Activated T-cell treated with anti-CD3 and anti-CD28 coated beads, Interleukin-2, amount 50 U/mL, for 48 hours (primary cell): Measurements from ENCODE around the gene E2F2.
"Not testable (repeated sequence)": the region's sequence is repeated elsewhere in the genome, so short reads cannot be mapped to it uniquely, and the experiment has no call there.

Experiments
- DNase-seq, 2 experiments: peaks; one replicate each; pipeline ENCODE4 v3.0.0-alpha.2; 2020

The E2F2 gene

DNA sequence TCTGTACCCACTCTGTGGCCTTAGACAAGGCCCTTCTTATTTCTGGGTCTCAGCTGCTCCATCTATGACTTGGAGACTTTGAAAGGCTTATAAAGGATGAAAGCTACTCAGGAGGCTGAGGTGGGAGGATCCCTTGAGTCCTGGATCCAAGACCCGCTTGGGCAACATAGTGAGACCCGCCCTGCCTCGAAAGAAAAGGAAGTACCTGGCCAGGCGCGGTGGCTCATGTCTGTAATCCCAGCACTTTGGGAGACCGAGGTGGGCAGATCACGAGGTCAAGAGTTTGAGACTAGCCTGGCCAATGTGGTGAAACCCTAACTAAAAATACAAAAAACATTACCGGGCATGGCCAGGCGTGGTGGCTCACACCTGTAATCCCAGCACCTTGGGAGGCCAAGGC is 14.8 kb upstream of the E2F2 start:
- no peak for DNase-seq

DNA sequence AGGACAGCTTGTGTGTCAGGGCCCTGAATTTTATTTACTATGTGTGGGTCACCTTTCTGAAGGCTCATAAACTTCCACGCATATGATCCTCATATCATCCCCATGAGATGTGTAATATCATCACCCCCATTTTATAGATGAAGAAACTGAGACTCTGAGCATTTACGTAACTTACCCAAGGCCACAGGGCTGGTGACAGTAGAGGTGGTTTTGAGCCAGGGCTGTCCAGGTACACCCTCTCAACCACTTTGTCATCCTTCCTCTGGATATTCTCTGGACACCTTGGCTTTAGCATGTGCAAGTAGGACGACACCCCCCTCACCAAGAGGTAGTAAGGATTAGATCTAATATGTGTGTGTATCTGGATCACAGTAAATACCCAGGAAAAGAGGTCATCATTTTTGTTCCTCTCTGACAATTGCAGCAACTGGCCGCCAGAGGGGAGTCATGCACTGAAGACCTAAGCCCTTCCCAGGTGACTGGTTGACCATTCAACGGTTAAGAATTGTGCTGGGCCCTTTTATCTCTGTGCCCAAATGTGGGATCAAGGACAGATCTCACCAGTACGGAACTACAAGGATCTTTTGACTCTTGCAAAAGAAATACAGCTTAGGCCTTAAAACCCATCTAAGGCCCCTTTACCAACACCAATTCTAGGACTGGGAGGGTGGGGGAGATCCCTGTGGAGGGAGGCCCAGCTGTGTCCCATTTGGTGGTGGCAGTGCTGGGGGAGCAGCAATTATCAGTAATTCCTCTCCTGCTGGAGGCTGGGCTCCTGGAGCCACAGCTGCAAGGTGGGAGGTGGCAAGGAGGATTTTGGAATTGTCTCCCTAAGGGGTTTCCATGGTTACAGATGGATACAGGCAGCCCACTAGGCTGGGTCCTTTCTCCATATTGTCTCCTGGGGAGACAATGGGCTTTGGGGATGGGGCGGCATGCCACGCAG is 13.7 kb upstream of the E2F2 start:
- DNase-seq = peak; percentile 82 to 85

GRCh38 chr1:23543707-23544443 is 12.8 kb upstream of the E2F2 start:
- DNase-seq = no peak

DNA sequence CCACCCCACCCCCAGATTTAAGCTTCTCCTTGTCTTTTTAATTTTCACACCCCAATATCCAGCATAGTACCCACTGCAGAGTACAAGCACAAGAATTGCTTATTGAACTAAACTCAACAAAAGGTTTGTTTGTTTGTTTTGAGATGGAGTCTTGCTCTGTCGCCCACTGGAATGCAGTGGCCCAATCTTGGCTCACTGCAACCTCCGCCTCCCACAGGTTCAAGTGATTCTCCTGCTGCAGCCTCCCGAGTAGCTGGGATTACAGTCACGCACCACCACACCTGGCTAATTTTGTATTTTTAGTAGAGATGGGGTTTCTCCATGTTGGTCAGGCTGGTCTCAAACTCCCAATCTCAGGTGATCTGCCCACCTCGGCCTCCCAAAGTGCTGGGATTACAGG is 11.9 kb upstream of the E2F2 start:
- DNase-seq = not testable (repeated sequence)

DNA sequence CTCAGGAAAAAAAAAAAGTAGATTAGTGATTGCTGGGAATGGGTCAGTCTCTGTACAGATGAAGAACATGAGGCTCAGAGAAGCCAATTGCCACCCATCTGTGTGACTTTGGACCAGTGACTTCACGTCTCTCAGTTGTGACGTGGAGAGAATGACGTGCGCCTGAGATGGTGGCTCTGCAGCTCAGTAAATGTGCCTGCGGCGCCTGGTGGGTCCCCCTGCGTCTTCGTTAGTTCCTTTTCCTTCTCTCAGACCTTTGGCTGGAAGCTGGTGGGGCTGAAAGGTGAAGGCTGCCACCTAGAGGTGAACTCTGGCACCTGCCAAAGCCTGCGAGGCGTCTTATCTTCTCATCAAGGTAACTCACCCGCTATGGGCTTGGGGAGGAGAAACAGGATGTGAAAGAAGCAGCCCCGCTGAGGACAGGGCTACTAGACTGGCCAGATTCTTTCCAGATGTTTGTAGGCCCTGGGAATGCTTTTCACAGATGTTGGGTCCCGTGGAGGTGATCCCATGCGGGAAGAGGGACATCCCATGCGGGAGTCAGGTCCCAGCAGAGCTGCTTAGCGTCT is 8.7 kb upstream of the E2F2 start:
- peak; percentile 96 to 97 for DNase-seq

DNA sequence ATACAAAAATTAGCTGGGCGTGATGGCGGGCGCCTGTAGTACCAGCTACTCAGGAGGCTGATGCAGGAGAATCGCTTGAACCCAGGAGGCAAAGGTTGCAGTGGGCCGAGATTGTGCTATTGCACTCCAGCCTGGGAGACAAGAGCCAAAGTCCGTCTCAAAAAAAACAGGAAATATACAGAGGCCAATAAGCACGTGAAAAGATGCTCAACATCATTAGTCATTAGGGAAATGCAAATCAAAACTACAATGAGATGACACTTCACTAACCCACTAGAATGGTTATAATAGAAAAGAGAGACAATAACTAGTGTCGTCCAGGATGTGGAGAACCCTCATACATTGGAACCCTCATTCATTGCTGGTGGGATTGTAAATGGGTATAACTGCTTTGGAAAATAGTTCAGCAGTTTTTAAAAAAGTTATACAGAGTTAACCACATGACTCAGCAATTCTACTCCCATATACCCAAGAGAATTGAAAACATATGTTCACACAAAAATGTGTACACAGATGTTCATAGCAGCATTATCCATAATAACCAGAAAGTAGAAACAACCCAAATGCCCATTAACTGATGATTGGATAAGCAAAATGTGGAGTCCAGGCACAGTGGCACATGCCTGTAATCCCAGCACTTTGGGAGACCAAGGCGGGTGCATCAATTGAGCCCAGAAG is 6.4 kb upstream of the E2F2 start:
- no peak for DNase-seq

DNA sequence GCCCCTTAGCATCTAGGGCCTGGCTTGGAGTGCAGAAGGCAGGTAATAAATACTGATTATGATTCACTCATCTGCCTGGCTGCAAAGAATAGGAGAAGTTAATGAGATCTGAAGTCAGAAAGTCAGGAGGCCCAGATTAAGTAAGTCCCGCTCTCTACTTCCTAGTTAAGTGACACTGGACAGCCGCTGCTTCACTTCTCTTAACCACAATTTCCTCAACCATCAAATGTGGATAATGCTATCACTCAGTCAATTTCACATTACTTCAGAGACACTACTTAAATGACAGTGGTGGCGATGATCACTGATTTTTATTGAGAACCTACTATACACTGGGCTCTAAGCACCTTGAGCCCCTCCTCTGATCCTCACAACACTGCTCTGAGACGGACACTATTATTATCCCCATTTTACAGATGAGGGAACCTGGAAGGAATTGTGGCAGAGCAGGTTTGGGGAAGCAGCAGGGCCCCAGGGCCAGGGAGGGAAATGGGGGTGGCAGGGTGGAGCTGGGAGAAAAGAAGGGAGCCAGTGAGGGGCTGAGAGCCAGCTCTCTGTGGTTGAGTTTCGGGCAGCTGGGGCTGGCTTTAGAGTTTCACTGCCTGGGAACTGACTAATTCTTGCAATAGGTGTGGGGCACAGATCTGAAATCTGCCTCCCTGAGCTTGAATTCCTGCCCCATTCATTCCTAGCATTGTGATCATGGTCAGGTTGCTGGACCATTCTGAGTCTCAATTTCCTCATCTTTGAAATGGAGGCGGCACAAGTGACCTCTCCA is 2.4 kb upstream of the E2F2 start:
- DNase-seq = no peak

DNA sequence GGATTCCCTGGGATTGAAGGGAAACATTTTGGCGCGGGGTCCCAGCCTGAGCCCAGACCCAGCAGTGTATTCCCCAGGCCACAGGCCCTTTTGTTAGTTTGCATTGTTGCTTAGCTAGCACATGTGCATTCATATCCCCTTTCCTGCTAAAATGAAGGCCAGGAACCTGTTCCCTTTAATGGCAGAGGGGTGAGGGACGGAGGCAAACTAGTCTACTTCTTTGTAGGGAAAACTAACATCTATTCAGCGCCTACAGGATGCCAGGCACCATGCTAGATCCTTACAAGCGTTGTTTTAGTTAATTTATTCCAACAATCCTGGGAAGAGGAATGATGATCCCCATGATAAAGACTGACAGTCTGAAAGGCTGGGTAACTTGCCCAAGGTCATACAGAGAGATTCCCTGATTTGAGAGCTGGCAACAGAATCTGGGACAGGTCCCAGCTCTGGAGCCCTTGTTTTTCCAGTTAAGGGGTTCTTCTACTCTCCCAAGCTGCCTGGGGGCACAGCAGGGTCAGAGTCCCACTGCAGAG is 595 bp upstream of the E2F2 start:
- DNase-seq = no peak

DNA sequence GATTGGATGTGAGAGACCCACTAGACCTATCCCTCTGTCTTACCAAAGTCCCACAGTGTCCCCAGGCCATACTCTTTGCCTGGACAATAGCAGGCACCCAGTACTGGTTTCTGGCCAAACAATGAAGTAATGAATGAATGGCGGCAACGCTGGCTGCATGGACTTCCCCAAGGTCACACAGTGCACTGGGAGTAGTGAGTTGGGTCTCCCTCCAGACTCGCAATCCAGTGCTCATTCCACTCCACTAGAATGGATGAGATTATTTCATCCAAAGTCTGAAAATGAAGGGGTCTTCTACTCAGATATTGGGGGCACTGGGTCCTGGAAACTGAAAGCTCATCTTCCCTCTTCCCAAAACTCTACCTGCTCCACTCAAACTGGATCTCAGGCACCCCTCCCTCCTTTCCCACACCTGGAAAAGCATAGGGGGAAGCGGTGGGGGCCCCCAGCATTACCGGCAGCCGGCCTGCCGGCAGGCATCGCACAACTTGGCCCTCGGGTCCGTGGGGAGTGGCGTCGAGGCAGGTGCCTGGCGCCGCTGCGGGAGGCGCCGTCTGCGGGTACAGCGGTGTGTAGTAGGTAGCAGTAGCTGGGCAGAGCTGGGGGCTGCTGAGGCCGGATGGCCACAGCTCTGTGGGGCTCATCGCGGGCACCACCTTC is 816 bp downstream of the E2F2 start:
- DNase-seq = peak; percentile 42 to 57

GRCh38 chr1:23529146-23530086 is 1.6 kb downstream of the E2F2 start:
- DNase-seq = peak; percentile 39 to 46

DNA sequence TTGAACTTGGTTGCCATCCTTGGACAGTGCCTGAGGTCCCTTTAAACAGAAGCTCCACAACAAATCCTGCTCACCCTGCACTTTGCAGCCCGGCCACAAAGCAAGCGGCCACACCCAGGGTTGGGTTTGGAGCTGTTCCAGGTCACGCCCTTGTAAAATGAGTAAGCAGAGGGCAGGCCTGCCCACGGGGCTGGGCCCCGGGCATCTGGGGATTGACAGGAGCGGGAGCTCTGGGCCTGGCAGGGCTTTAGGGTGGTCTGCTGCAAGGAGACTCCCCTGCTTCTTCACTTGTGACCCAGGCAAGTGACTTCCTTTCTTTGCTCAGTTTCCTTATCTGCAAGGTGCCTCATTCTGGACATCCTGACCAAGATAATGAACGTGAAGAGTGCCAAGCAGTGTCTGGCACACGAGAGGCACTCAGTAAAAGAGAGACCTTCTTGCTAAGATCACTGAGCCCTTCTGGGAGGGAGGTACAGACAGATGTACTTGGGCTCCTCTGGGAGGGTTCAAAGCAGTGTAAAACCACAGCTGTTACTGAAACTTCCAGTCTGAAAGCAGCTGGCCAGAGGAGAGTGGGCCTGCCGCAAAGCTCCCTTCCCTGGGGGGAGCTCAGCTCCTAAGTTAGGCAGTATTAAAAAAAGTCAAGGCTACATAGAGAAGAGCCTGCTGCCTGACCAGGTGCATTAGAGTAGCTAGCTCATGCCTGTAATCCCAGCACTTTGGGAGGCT is 2.6 kb downstream of the E2F2 start:
- peak; percentile 91 for DNase-seq

GRCh38 chr1:23527900-23528249 is 3.2 kb downstream of the E2F2 start:
- no peak for DNase-seq

GRCh38 chr1:23527366-23527765 is 3.7 kb downstream of the E2F2 start:
- no peak for DNase-seq

GRCh38 chr1:23526329-23527041 is 4.5 kb downstream of the E2F2 start:
- no peak for DNase-seq

DNA sequence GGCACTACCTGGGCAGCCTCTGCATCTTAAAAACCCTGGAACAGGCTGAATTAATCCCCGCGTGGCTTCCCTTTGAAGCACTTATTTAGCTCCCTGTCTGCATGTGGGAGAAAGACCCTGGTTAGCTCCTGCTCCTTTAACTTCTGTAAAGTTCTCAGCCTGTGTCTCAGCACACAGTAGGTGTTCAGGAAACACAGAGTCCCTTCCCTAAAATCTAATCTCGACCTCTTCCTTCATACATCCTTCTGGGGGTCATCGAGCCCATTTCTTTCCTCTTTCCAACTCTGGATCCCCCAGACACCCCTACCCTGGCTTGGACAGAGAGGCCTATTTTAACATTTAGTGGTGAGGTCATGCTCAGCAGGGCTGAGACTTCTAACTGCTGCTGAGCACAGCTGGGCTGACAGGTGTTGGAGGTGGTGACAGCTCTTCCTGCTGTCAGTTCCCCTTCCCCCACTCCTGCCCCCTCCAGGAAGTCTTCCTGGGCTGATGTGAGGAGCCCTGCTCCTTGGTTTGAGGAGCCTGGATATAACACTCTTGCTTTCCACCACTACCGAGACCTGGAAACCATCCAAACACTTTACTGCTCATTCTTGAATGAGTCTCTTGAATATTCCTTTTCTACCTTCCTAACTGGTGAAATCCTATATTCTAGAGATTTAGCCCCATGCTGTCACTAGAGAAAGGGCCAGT is 5.3 kb downstream of the E2F2 start:
- no peak for DNase-seq

GRCh38 chr1:23524716-23525401 is 6.2 kb downstream of the E2F2 start:
- no peak for DNase-seq

- DNase-seq = no peak
These were observed 6.9 kb downstream of the E2F2 start for GRCh38 chr1:23524163-23524562.
